BJ (cell line): ENCODE data around the gene AMACR. TPM values are rescaled to one million over a fixed set of nuclear protein-coding genes. Genes with fewer than 3 reads are reported as not detected.

Experiments
- CTCF ChIA-PET: fragments of 350-600 bp; formaldehyde crosslinking; extraction: SDS; loops from one replicate; lab custom pipeline; 2021; ENCODE audit warnings: antibody characterized with exemption, inconsistent platforms; lab: Yijun Ruan, JAX
- POLR2A ChIA-PET: fragments of 300-600 bp; sonication (Branson Sonifier 250); formaldehyde crosslinking; extraction: SDS; loops from one replicate; lab custom pipeline; 2021; ENCODE audit warnings: antibody characterized with exemption; lab: Charles Lee
- DNase-seq: peaks from one replicate; pipeline ENCODE4 v3.0.0-alpha.2; 2011; ENCODE audit warnings: low read depth
- H3K27me3 ChIP-seq: 2 replicates; pipeline ENCODE4 v1.6.0; 2011; ENCODE audit warnings: low read length; ENCODE audit not compliant: control insufficient read depth, insufficient read depth
- H3K36me3 ChIP-seq: 2 replicates; pipeline ENCODE4 v1.5.1; 2011; ENCODE audit warnings: low read length; ENCODE audit not compliant: control insufficient read depth, insufficient read depth
- H3K4me3 ChIP-seq: 2 replicates; pipeline ENCODE4 v1.5.1; 2011; ENCODE audit warnings: low read depth, mild to moderate bottlenecking, control low read depth, low read length
- CTCF ChIP-seq: IDR thresholded peaks from 2 replicates; pipeline ENCODE4 v1.5.1; 2011; ENCODE audit warnings: low read depth, mild to moderate bottlenecking, control low read depth, inconsistent platforms, low read length, moderate library complexity; ENCODE audit not compliant: insufficient read depth
- polyA plus RNA-seq: library from polyadenylated mRNA; depleted of rRNA; stranded (reverse); fragments of >200 nt; gene quantifications from 2 replicates; pipeline ENCODE4 v1.2.3, GENCODE V29; 2011

The AMACR gene
- polyA plus RNA-seq, 1 experiment = 7.1 TPM

- CTCF ChIA-PET = interaction anchor here (0.9 kb wide), 1 partner anchor 12 kb away, joined by 4 read pairs; no protein-coding TSS in a partner anchor
- TF ChIP-seq CTCF = no peak
- Histone ChIP-seq H3K4me3 (peak overlapping the region; percentile 59), H3K36me3 (no peaks in the 10 kb centered on the region), H3K27me3 (no peaks in the 10 kb centered on the region)
- no peak for DNase-seq
- POLR2A ChIA-PET = no interaction called here
Observed at GRCh38 chr5:34008802-34009201, 952 bp upstream of the AMACR start.

- H3K36me3 ChIP-seq = peaks cover 2% of the 10 kb centered on the region; the same call in 1 of the 2 replicates
- H3K4me3 ChIP-seq = peak overlapping the region; percentile 59
- no peaks in the 10 kb centered on the region for H3K27me3 ChIP-seq
- no peak for DNase-seq
- ChIA-PET POLR2A (interaction anchor here (0.6 kb wide), 1 partner anchor 572 kb away, joined by 6 read pairs; no protein-coding TSS in a partner anchor), CTCF (interaction anchor here (0.8 kb wide), 1 partner anchor 10 kb away, joined by 3 read pairs; no protein-coding TSS in a partner anchor)
- TF ChIP-seq CTCF = no peak
Observed at GRCh38 chr5:34007201-34007620, 639 bp downstream of the AMACR start.

GRCh38 chr5:34005681-34006080 is 2.2 kb downstream of the AMACR start:
- H3K4me3 ChIP-seq = no peak overlapping the region
- no peaks in the 10 kb centered on the region for H3K27me3 ChIP-seq
- DNase-seq = no peak
- POLR2A ChIA-PET = no interaction called here
- CTCF ChIA-PET = interaction anchor here (1.0 to 1.1 kb wide), 2 partner anchors 9 to 461 kb away, joined by 4 read pairs; no protein-coding TSS in a partner anchor
- TF ChIP-seq CTCF = no peak
- peaks cover 2% of the 10 kb centered on the region; the same call in 1 of the 2 replicates for H3K36me3 ChIP-seq

DNA sequence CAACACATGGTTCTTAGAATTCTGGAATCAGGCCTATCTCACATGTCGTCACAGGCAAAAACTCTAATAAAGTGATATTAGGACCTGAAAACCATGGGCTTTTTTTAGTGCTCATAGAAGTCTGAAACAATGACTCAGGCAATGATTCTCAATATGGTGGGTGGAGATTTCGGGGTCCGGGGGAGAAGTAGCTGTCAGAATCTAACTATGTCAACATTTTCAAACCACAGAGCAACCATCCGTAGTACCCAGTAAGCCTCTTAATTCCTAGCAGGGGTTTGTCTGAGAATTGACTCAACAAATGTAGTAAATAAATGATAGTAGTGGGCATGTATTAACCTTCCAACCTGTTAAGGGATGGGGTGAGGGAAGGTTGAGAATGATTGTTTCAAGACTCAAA is 2.6 kb downstream of the AMACR start:
- no peak for DNase-seq
- Histone ChIP-seq H3K36me3 (peaks cover 2% of the 10 kb centered on the region; the same call in 1 of the 2 replicates), H3K27me3 (no peaks in the 10 kb centered on the region), H3K4me3 (no peak overlapping the region)
- no peak for TF ChIP-seq CTCF
- ChIA-PET POLR2A (no interaction called here), CTCF (interaction anchor here (1.0 kb wide), 1 partner anchor 9 kb away, joined by 4 read pairs; no protein-coding TSS in a partner anchor)

GRCh38 chr5:34003941-34004340 is 3.9 kb downstream of the AMACR start:
- no peak overlapping the region for H3K4me3 ChIP-seq
- no peak for DNase-seq
- POLR2A ChIA-PET = no interaction called here
- H3K27me3 ChIP-seq = no peaks in the 10 kb centered on the region
- H3K36me3 ChIP-seq = peaks cover 2% of the 10 kb centered on the region; the same call in 1 of the 2 replicates
- no peak for TF ChIP-seq CTCF
- CTCF ChIA-PET = no interaction called here
